ENCODE measurements around the gene PCAT6. TPM values are rescaled to one million over a fixed set of nuclear protein-coding genes. Genes with fewer than 3 reads are reported as not detected.

Gene PCAT6
- total RNA-seq, 1 experiment from 2014 or later, result not detected

DNA sequence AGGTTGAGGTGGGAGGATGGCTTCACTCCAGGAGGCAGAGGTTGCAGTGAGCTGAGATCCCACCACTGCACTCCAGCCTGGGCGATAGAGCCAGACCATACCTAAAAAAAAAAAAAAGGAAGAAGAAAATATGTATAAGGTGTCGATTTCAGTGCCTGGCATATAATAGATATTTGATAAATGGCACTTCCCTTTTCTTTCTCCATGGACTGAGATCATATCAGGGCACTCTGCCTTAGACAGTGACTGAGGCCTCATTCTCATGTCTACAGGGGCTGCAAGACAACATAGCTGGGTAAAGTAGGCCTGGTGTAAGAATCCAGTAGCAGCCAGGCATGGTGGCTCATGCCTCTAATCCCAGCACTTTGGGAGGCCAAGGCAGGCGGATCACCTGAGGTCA, 21.2 kb downstream of the PCAT6 start:
- Histone ChIP-seq H3K79me2 (ENCODE audit: low read length) (no peaks in the 10 kb centered on the region), H3K36me3 (ENCODE audit: insufficient read depth, low read length) (no peaks in the 10 kb centered on the region), H3K27me3 (ENCODE audit: low read length) (no peaks in the 10 kb centered on the region), H3K4me3 (ENCODE audit: low read length) (no peak overlapping the region), H3K4me1 (ENCODE audit: low read length) (no peaks in the 10 kb centered on the region), H3K4me2 (ENCODE audit: low read depth, low read length, poor library complexity, severe bottlenecking) (no peak overlapping the region), H2AFZ (ENCODE audit: low read length) (no peak overlapping the region), H3K27ac (ENCODE audit: low read length) (no peak overlapping the region), H4K20me1 (ENCODE audit: insufficient read depth, low read depth, low read length) (no peaks in the 10 kb centered on the region), H3K9ac (ENCODE audit: low read length) (no peak overlapping the region), H3K9me3 (ENCODE audit: low read length) (no peaks in the 10 kb centered on the region), H3K9me2 (replicated peaks; ENCODE audit: insufficient read depth, low read length) (no peaks in the 10 kb centered on the region)
- DNase-seq, result no peak

DNA sequence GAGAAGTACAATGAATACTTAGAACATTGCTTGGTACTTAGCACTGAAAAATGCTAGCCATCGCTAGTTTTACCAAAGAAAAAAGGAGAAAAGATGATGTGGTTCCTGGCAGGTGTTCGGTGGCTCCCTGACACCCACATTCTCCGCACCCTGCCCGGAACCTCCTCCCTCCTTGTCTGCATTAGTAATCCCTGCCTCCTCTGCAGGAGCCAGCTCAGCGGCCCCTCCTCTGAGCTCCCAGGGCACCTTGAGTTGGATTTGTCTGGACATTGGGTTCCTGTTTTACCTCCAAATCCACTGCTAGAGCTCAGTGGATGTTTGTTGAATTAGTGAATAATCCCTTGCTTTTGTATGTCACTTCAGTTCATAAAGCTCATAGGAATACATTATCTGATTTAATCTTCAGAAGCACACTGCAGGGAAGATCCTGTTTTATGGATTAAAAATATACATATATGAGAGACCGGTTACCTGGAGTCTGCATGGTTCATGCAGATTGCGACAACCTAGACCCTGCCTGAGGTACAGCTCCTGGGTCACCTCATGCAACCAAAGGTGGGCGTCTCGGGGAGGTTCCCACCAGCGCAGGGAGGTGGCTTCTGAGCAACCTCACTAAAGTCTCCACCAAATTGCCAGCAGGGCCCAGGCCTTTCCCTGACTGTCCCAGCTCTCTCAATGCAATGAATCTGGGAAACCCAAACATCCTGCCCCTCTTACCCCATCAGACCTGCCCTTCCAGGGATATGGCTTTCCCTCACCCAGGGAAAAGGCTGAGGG, 24.2 kb downstream of the PCAT6 start:
- no peaks in the 10 kb centered on the region for H3K9me3 ChIP-seq (ENCODE audit: low read length)
- H3K79me2 ChIP-seq (ENCODE audit: low read length), result no peaks in the 10 kb centered on the region
- DNase-seq, result no peak
- no peak overlapping the region for H3K9ac ChIP-seq (ENCODE audit: low read length)
- H3K27ac ChIP-seq (ENCODE audit: low read length), result no peak overlapping the region
- no peak overlapping the region for H2AFZ ChIP-seq (ENCODE audit: low read length)
- H3K36me3 ChIP-seq (ENCODE audit: insufficient read depth, low read length), result no peaks in the 10 kb centered on the region
- H3K4me2 ChIP-seq (ENCODE audit: low read depth, low read length, poor library complexity, severe bottlenecking), result no peak overlapping the region
- no peak overlapping the region for H3K4me3 ChIP-seq (ENCODE audit: low read length)
- no peaks in the 10 kb centered on the region for H3K4me1 ChIP-seq (ENCODE audit: low read length)
- no peaks in the 10 kb centered on the region for H4K20me1 ChIP-seq (ENCODE audit: insufficient read depth, low read depth, low read length)
- H3K27me3 ChIP-seq (ENCODE audit: low read length), result no peaks in the 10 kb centered on the region
- no peaks in the 10 kb centered on the region for H3K9me2 ChIP-seq (replicated peaks; ENCODE audit: insufficient read depth, low read length)

DNA sequence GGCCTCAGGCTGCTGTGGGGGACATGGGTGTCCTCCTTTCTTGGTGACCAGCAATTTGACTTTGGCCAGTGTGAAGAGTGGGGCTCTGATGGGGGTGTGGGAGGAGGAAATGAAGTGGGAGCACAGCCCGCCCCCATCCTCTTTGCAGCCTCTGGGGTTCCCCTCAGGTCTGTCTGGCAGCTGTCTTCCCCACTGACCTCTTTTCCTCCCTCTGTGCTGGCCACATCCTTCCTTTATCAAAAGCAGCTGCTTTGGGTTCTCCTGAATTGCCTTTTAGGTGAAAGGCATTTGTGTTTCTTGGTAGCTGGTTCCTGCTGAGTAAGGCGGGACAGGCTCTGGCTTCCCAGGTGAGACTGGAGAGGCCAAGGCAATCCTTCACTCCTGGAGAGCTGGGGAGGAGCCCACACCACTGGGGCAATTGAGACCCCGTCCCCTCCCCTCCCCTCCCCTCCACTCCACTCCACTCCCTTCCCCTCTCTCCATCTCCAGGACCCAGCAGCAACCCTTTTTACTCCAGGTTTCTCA, 24.9 kb downstream of the PCAT6 start:
- Histone ChIP-seq H3K4me1 (ENCODE audit: low read length) (no peaks in the 10 kb centered on the region), H2AFZ (ENCODE audit: low read length) (no peak overlapping the region), H3K27me3 (ENCODE audit: low read length) (no peaks in the 10 kb centered on the region), H4K20me1 (ENCODE audit: insufficient read depth, low read depth, low read length) (no peaks in the 10 kb centered on the region), H3K27ac (ENCODE audit: low read length) (no peak overlapping the region), H3K9me3 (ENCODE audit: low read length) (no peaks in the 10 kb centered on the region), H3K36me3 (ENCODE audit: insufficient read depth, low read length) (no peaks in the 10 kb centered on the region), H3K4me3 (ENCODE audit: low read length) (no peak overlapping the region), H3K79me2 (ENCODE audit: low read length) (no peaks in the 10 kb centered on the region), H3K9ac (ENCODE audit: low read length) (no peak overlapping the region), H3K9me2 (replicated peaks; ENCODE audit: insufficient read depth, low read length) (no peaks in the 10 kb centered on the region), H3K4me2 (ENCODE audit: low read depth, low read length, poor library complexity, severe bottlenecking) (no peak overlapping the region)
- DNase-seq, result no peak

DNA sequence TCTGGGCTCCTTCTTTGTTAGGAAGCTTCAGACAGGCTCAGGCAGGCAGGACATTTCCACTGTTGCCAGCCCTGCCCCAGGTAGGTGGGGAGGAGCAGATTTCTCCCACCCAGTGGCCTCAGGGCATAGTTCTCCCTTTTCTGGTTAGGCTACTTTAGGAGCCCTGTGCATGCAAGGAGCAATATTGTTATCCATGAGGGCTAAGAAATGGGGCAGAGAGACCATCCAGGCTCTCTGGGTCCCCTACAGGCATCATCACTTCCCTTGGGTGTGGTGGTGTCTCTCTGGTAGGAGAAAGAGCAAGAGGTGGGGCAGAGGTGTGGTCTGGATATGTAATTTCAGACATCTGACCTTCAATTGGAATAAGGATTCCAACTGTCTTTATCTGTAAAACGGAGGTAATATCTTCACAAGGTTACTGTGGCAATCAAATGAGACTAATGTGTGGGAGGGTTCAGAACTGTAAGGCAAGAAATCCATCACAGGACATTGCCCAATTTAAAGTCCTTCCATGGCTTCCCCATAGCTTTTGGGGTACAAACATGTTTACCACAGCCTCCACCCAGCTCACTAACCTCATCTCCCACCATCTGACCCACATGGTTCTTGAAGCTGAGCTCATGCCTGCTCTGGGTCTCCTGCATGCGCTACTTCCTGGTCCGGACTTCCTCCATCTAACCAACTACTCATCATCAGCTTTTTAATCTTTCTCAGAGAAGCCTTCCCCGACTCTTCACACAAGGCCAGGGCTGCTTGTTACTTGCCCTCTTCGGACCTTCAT, 26.1 kb downstream of the PCAT6 start:
- no peak for DNase-seq
- Histone ChIP-seq H3K36me3 (ENCODE audit: insufficient read depth, low read length) (no peaks in the 10 kb centered on the region), H3K27me3 (ENCODE audit: low read length) (no peaks in the 10 kb centered on the region), H3K4me2 (ENCODE audit: low read depth, low read length, poor library complexity, severe bottlenecking) (no peak overlapping the region), H3K4me1 (ENCODE audit: low read length) (no peaks in the 10 kb centered on the region), H3K4me3 (ENCODE audit: low read length) (no peak overlapping the region), H3K9ac (ENCODE audit: low read length) (no peak overlapping the region), H3K27ac (ENCODE audit: low read length) (no peak overlapping the region), H2AFZ (ENCODE audit: low read length) (no peak overlapping the region), H3K9me2 (replicated peaks; ENCODE audit: insufficient read depth, low read length) (no peaks in the 10 kb centered on the region), H3K79me2 (ENCODE audit: low read length) (no peaks in the 10 kb centered on the region), H4K20me1 (ENCODE audit: insufficient read depth, low read depth, low read length) (no peaks in the 10 kb centered on the region), H3K9me3 (ENCODE audit: low read length) (no peaks in the 10 kb centered on the region)

DNA sequence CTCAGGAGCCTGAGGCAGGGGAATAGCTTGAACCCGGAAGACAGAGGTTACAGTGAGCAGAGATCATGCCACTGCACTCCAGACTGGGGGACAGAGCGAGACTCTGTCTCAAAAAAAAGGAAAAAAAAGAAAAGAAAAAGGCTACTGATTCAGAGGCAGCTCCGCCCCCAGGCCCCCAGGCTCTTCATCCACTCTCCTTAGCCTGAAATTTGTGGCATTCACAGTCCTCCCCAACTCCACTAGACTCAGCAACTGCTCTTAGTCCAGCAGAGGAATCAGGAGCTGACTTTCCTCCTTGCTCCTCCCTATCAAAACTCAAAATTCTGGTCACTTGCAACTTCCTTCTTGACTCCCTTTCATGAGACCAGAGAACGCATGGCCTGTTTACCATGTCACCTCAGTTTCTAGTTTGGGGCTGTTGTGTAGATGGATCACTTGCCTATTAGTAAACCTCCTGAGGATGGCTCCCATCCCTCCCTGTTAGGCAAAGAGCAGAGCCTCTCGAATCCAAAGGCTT, 27.1 kb downstream of the PCAT6 start:
- Histone ChIP-seq H4K20me1 (ENCODE audit: insufficient read depth, low read depth, low read length) (no peaks in the 10 kb centered on the region), H2AFZ (ENCODE audit: low read length) (no peak overlapping the region), H3K36me3 (ENCODE audit: insufficient read depth, low read length) (no peaks in the 10 kb centered on the region), H3K27ac (ENCODE audit: low read length) (no peak overlapping the region), H3K9me2 (replicated peaks; ENCODE audit: insufficient read depth, low read length) (no peaks in the 10 kb centered on the region), H3K4me3 (ENCODE audit: low read length) (no peak overlapping the region), H3K9ac (ENCODE audit: low read length) (no peak overlapping the region), H3K4me2 (ENCODE audit: low read depth, low read length, poor library complexity, severe bottlenecking) (no peak overlapping the region), H3K4me1 (ENCODE audit: low read length) (no peaks in the 10 kb centered on the region), H3K79me2 (ENCODE audit: low read length) (no peaks in the 10 kb centered on the region), H3K9me3 (ENCODE audit: low read length) (no peaks in the 10 kb centered on the region), H3K27me3 (ENCODE audit: low read length) (no peaks in the 10 kb centered on the region)
- no peak for DNase-seq

DNA sequence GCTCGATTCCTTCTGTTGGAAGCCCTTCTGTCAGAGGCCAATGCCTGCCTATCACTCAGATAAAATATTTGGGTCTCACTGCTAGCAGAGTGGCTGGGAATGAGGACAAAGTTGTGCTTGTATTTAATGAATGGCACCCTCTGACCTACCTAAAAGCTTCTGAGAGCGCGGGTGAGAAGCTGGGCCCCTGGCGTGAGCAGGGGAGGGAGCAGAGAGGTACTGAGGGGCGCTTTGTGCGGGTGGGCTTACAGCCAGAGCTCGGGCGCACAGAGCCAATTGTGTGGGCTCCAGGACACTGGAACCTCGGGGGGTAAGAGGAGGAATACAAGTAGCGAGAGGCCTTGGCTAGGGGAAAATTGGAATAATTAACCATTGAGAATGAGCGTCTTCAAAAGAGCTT, 32.3 kb downstream of the PCAT6 start:
- Histone ChIP-seq H3K9me3 (ENCODE audit: low read length) (no peaks in the 10 kb centered on the region), H3K27ac (ENCODE audit: low read length) (no peak overlapping the region), H2AFZ (ENCODE audit: low read length) (no peak overlapping the region), H3K9ac (ENCODE audit: low read length) (no peak overlapping the region), H3K4me1 (ENCODE audit: low read length) (no peaks in the 10 kb centered on the region), H3K36me3 (ENCODE audit: insufficient read depth, low read length) (no peaks in the 10 kb centered on the region), H3K4me3 (ENCODE audit: low read length) (no peak overlapping the region), H3K27me3 (ENCODE audit: low read length) (no peaks in the 10 kb centered on the region), H4K20me1 (ENCODE audit: insufficient read depth, low read depth, low read length) (no peaks in the 10 kb centered on the region), H3K4me2 (ENCODE audit: low read depth, low read length, poor library complexity, severe bottlenecking) (no peak overlapping the region), H3K9me2 (replicated peaks; ENCODE audit: insufficient read depth, low read length) (no peaks in the 10 kb centered on the region), H3K79me2 (ENCODE audit: low read length) (no peaks in the 10 kb centered on the region)
- no peak for DNase-seq

DNA sequence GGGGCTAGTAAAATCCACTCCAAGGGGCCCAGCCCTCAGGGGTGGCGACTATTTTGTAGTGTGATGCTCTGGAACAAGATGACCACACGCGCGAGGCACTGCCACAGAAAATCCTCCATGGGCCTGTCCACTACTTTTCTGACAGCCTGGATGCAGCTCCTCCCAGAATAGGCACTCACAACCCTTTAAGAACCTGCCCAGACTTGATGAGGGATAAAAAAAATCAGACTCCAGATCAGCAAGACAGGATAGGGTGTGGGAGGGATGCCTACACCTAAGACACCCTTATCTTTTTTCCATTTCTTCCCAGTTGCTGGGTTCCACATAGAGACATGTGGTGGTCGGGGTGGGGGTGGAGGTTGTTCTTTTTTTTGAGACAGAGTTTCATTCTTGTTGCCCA, 33.5 kb downstream of the PCAT6 start:
- Histone ChIP-seq H3K36me3 (ENCODE audit: insufficient read depth, low read length) (no peaks in the 10 kb centered on the region), H3K4me1 (ENCODE audit: low read length) (no peaks in the 10 kb centered on the region), H3K4me3 (ENCODE audit: low read length) (no peak overlapping the region), H3K27me3 (ENCODE audit: low read length) (no peaks in the 10 kb centered on the region), H4K20me1 (ENCODE audit: insufficient read depth, low read depth, low read length) (no peaks in the 10 kb centered on the region), H2AFZ (ENCODE audit: low read length) (no peak overlapping the region), H3K79me2 (ENCODE audit: low read length) (no peaks in the 10 kb centered on the region), H3K9me3 (ENCODE audit: low read length) (no peaks in the 10 kb centered on the region), H3K9ac (ENCODE audit: low read length) (no peak overlapping the region), H3K4me2 (ENCODE audit: low read depth, low read length, poor library complexity, severe bottlenecking) (no peak overlapping the region), H3K9me2 (replicated peaks; ENCODE audit: insufficient read depth, low read length) (no peaks in the 10 kb centered on the region), H3K27ac (ENCODE audit: low read length) (no peak overlapping the region)
- no peak for DNase-seq

DNA sequence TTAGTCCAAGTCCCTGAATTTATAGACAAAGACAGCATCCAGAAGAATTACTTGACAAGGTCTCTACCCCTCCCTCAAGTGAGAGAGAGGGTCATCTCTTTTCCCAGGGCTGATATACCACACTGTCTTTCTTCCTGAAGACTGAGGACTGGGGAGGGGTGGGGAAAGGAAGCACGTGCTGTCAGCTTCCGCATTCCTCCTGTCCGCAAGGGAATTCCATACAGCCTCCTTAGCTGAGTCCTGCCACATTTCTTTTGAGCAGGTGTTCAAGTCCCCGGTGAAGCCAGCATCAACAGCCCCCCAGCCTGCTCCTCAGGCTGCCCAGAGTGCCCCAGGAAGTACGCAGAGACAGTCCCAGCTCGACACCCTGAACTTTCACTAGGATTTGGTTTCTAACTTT, 34.2 kb downstream of the PCAT6 start:
- H2AFZ ChIP-seq (ENCODE audit: low read length), result no peak overlapping the region
- H3K9ac ChIP-seq (ENCODE audit: low read length), result no peak overlapping the region
- H3K4me2 ChIP-seq (ENCODE audit: low read depth, low read length, poor library complexity, severe bottlenecking), result no peak overlapping the region
- H3K9me2 ChIP-seq (replicated peaks; ENCODE audit: insufficient read depth, low read length), result no peaks in the 10 kb centered on the region
- H3K27ac ChIP-seq (ENCODE audit: low read length), result no peak overlapping the region
- no peaks in the 10 kb centered on the region for H3K79me2 ChIP-seq (ENCODE audit: low read length)
- no peaks in the 10 kb centered on the region for H3K9me3 ChIP-seq (ENCODE audit: low read length)
- no peak overlapping the region for H3K4me3 ChIP-seq (ENCODE audit: low read length)
- DNase-seq, result no peak
- H3K4me1 ChIP-seq (ENCODE audit: low read length), result no peaks in the 10 kb centered on the region
- H3K36me3 ChIP-seq (ENCODE audit: insufficient read depth, low read length), result no peaks in the 10 kb centered on the region
- H4K20me1 ChIP-seq (ENCODE audit: insufficient read depth, low read depth, low read length), result no peaks in the 10 kb centered on the region
- H3K27me3 ChIP-seq (ENCODE audit: low read length), result no peaks in the 10 kb centered on the region

Data from Karpas-422 (cell line).